GM15510 (cell line): Measurements from ENCODE around the gene GLB1L2.

Experiments used
- POLR2A ChIP-seq: IDR thresholded peaks from 3 replicates; pipeline ENCODE4 v1.6.1; 2011; ENCODE audit warnings: borderline replicate concordance; ENCODE audit not compliant: insufficient read length; ENCODE audit errors: extremely low read depth

GLB1L2 gene

DNA sequence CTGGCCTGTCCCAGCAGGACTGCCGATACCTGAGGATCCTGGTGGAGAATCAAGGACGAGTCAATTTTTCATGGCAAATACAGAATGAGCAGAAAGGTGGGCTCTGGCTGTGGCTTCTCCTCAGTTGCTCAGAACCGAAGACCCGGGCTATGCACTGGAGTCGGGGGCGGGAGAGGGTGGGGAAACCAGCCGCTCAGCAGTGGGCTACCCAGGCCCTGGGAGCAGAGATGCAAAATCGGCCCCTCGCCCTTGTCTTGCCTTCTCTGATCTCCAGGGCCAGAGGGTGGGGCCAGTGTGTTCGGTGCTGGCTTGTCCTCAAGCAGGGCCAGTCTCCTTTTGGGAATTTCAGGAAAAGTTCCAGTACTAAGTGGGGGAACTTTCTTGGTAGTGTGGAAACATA is 18.4 kb upstream of the GLB1L2 start:
- no peak for TF ChIP-seq POLR2A

DNA sequence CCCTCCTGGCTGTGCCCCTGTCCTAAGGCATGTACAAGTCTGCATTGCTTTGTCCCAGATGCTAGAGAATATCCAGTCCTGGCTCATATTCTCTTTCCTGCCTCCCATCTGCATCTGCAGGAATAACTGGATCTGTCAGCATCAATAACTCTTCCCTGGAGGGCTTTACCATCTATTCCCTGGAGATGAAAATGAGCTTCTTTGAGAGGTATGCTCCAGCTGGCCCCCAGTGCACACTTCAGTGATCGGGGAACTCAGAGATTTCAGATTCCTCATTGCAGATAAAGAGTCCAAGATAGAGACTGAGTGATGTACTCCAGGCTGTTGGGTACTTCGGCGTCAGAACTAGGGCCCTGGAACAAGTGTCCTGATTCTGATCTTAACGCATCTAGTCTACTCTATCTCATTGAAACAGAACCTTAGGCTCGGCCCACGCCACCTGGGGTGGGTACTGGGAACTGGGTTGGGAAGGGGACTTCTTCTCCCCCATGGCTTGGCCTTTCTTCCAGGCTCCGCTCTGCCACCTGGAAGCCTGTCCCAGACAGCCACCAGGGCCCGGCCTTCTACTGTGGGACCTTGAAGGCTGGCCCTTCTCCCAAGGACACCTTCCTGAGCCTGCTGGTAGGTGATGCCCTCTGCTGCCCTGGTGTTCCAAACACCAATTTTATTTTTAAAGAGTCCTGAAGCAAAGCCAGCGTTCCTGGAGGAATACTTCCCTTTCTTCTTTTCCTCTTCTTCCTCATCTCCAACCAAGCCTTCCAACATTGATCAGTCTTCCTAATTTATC is 17.8 kb upstream of the GLB1L2 start:
- TF ChIP-seq POLR2A = no peak

DNA sequence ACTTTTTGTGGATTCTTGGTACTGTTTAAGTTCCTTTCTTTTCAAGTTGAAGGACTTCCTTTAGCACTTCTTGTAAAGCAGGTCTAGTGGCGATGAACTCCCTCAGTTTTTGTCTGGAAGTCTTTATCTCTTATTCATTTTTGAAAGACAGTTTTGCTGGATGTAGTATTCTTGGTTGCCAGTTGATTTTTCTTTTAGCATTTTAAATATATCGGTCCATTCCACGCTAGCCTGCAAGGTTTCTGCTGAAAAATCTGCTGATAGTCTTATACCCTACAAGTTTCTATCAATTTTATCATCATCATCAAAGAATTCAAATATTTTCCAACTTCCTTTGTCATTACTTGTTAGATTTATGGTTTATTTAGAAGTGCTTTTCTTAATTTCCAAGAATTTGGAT is 14.7 kb upstream of the GLB1L2 start:
- no peak for TF ChIP-seq POLR2A

DNA sequence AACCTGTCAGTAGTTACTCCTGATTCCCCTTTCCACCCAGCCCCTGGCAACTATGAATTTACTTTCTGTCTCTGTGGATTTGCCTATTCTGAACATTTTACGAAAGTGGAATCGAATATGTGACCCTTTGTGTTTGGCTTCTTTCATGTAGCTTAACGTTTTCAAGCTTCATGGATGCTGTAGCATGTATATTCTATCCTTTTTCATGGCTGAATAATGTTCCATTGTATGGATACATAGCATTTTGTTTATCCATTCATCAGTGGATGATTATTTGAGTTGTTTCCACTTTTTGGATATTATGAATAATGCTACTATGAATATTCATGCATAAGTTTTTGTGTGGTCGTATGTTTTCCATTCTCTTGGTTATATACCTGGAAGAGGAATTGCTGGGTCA is 9.2 kb upstream of the GLB1L2 start:
- no peak for TF ChIP-seq POLR2A

DNA sequence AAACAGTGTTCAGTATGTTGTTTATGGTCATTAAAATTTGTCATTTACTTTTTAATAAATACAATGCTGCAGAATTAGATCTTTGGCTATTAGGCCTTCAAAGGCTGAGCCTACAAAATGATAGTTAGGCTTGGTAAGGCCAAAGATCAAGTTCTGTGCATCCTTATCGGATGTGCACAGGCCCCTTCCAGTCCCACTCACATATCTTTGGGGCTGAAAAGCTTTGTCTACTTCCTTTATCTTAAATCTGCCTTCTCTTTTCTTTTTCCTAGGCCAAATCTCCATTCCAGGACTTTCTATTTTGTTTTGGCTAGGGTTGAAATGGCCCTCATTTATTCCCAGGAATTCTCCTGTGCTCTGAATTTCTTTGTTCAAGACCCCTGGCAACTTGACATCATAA is 3.4 kb upstream of the GLB1L2 start:
- no peak for TF ChIP-seq POLR2A

DNA sequence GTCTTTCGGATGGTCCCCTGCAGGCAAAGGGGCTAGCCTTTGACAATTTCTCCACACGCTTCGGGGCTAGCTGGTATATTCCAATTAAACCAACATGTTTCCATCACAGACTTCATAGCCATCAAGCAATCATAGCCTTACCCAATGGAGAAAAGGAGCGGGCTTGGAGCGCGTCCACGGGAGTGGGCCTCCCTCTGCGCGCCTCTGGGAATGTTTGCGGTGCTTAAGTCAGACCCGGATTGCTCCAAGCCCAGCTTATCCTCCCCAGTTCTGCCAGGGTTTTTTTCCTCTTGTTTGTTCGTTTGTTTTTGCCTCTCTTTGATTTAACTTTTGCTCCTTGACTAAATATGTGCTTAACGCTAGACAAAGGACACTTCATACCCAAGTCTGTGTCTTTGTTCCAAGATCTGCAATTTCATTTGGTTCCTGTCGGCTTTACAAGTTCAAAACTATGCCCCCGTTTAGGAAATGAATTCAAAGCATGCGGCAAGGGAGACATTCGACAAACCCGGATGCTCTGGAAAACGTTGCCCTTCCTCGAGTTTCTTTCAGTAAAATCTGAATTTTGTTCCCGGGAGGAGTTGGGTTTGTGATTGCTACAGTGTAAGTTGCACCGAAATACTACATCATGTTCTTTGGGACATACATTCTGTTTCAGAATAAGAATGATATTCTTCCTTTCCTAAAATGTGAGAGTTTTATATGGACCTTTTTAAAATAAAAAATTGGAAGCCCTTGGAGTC is 1.0 kb upstream of the GLB1L2 start:
- TF ChIP-seq POLR2A = no peak

DNA sequence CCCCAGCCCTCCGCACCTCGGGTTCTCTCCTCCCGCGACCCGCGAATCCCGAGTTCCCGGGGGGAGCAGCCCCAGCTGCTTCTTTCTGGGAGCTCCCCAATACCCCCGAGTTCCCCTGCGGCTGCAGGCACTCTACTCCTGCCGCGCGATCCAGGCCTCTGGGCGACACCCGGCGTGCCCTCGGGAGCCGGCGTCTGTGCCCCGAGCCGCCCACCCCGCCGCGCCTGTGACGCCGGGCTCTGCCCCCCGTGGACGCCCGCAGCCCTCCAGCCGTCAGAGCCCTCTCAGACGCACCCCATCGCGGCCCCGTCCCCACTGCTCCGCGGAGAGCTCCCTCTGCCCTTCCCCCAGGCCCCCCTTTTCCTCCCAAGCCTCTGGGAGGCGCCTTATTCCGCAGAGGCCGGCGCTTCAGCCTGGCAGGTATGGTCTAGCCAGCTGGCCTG is 422 bp downstream of the GLB1L2 start:
- TF ChIP-seq POLR2A = no peak

DNA sequence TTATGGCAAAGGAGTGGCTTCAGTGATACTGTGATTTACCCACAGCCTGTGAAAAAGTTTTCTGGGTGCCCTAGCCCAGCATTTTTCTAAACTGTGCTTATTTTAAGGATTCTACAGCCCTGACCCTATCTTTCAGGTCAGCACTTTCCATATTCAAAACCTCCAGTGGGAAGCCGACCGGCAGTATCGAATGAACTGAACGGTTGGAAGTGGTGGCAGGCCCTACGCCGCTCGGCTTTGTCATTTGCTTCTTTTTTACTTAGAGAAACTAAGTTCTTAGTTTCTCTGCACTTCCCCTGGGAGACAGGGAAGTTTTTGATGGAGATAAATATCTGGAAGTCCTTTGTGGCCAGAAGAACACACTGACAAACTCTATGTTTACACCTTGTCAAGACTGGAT is 994 bp downstream of the GLB1L2 start:
- TF ChIP-seq POLR2A = no peak

DNA sequence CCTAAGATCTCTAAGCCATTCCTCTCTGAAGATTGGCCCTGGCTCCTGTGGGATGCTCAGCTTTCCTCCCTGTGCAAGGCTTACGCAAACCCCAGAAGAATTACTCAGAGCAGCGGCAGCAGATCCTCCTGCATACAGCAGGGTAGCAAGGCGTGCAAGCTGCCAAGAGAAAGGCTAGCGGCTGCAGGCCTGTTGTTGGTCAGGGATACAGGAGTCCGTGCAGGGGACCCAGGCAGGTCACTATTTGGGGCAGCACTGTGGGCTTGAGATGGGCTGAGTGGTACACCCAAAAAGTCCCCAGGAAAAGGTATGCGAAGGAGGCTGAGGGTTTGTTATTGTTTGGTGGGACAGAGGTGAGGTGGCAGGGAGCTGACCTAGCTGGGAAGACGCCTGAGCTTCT is 1.5 kb downstream of the GLB1L2 start:
- no peak for TF ChIP-seq POLR2A

DNA sequence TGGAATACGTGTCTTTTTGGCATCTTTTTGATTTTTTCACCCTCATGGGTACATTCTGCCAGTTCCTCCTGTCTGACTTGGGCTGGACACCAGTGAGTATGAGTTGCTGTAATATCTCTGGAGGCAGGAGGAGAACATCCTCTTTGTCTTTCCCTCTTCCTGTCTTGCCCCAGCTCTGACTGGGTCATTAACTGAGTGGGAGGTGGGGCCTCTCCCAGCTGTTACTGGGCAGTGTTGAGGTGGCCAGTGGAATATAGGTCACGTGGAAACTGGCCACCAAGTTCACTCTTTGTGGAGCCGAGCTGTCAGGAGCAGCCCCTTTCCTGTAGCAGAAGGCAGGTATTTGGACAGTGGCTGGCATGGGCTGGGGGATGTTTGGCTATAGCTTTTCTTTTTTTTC is 2.2 kb downstream of the GLB1L2 start:
- TF ChIP-seq POLR2A = no peak

DNA sequence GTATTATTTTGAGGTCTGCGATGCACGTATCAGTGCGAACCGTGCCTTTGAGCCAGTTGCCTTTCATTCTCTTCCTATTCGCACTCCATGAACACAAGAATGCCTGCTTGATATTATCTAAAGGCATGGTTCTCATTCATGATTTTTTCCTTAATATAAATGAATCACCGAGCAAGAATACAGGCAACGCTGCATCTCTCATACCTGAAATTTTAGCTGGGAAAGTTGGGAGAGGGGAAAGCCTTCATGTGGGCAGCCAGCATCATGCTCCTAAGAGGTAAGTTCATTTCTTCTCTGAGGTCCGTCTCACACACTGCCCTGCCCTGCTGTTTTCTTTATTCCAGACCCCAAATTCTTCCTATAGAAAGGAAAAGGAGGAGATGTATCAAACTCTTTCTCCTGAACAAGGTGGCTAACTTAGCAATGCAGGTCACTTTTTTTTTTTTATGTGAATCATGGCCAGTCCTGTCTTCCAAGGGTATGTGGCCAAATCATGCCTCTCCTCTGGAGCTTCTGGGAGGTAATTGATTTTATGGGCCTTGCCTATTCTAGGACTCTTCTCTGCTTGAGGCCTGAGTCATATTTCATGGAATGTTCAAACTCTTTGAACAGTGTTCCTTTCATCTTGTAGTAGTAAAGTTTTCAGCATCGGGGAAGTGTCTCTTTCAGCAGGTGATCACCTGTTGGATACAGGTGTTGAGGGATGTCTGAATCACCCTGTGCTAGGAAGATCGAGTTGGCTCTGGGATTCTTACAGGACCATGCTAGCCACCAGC is 3.2 kb downstream of the GLB1L2 start:
- no peak for TF ChIP-seq POLR2A

DNA sequence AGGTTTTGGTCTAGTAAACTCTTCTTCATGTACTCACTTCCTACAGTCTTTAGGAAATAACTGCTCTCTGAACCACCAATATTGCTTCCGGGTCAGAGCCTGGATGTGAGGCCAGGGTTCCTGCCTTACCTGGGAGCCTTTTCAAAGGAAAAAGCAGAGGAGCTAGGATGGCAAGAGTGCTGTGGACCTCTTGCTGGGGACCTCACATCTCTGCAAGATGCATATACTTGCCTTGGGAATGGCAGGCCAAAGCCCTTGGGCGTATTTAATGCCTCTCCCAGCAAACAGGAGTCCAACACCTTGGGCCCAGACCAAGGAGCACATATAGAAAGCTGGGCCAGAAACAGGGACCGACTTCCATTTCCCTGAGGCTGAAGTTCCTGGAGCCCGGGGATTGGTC is 5.3 kb downstream of the GLB1L2 start:
- TF ChIP-seq POLR2A = no peak

DNA sequence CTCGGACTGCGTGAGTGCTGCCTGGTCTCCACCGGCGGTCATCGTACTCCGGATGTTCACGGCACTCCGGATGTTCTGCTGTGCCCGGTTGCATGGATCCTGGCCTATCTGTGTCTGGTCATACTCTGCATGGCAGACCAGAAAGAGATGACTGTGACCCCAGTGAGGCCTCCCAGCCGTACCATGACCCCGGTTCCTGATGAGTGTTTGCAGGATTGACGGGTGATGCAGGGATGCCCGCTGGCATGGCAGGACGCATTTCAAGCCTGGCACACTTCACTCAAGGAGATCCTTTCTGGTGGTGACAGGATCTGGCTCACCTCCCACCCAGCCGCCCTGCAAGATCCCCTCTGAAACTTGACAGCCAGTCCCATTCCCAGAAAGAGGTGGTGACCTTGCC is 6.3 kb downstream of the GLB1L2 start:
- TF ChIP-seq POLR2A = no peak

DNA sequence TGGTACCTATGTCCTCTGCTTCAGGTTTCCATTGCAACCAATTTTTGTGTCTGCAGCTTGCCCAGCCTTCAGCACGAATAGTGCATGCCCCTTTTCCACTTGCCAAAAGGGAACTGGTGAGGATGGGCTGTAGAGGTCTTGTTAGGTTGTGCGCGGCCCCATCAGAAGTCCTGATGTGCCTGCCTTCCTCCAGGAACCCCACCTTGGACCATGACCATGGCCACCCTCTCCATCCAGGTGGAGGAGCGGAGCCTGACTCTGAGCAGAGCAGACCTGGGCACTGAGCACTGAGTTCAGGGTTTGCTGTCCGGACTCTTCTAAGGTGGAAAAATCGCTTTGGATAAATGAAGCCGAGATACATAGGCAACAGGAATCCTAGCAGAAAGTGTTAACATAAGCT is 6.9 kb downstream of the GLB1L2 start:
- no peak for TF ChIP-seq POLR2A

DNA sequence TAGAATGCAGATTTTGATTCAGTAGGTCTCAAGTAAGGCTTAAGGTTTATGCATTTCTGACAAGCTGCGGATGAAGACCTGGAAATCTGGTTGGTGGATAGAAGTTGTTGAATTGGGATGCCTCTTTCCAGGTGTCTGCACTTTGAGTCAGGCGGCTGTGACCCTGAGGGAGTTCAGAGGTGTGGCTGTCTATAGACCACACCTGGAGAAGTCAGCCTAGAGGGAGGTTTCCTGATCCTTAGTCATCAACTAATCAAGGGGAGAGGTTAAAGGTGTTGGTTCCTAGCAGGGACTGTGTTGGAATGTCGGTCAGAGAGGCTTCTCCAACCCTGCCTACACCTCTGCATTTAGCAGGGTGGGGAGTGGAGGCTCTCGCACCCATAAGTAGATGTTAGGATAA is 8.0 kb downstream of the GLB1L2 start:
- TF ChIP-seq POLR2A = no peak
